ENCODE results near the gene CFAP43.

The CFAP43 gene

DNA sequence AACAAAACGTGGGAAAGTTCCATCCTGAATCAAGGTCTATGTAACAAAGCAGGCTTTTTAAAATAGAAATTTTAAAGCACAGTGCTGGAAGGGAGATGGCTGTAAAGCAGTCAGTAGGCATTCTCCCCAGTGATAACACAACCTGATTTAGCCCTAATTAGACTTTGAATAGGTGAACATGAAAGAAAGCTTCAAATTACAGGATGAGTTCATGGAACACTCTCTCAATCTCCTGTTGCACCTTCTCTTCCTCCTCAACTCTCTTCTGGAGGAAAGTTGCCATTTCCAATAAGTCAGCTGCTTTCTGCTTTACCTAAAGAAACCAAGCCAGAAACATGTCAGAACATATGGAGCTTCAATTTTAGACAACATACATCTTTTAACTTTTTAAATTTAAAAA lies 90.1 kb downstream of the CFAP43 start:
- no peak for DNase-seq (ENCODE audit: low read depth)

DNA sequence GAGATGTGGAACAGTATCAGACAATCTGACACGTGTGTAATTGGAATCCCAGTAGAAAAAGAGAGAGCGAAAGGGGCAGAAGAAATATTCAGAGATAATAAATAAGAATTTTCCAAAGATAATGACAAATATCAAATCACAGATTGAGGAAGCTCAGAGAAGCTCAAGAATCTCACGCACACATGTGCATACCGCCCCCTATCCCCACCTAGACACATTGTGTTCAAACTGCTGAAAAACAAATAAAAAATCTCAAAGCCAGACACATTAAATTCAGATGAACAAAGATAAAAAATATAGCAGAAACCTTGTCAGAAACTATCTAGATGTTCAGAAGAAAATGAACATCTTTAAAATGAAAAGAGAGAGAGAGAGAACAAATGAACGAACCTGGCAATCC lies 92.9 kb downstream of the CFAP43 start:
- no peak for DNase-seq (ENCODE audit: low read depth)

DNA sequence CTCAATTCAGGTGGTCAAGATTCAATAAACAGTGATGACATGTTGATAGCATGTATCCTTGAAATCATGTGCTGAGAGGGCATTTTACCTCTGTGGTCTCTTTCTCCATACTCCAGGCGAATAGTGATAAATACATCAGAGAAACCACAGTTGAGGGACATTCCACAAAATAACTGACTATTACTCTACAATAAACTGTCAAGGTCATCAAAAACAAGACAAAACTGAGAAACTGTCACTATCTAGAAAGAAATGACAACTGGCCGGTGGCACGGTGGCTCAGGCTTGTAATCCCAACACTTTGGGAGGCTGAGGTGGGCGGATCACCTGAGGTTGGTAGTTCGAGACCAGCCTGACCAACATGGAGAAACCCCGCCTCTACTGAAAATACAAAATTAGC lies 94.0 kb downstream of the CFAP43 start:
- no peak for DNase-seq (ENCODE audit: low read depth)

DNA sequence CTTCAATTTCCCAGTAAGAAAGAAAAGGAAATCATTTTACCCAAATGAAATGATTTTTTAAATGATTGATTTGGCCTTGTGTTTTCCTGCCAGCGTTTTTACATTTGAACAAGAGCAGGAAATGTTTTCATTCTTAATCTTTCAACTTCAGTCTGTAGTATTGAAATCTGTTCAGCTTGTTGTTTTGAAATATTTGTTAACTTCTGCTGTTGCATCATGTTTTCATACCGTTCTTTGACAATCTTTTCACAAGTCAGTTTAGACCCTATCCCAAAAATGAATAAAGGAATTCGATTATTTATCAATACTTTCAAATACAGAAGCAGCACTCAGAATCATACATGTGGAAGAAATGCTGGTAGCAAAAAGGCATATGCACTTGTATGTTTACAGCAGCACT lies 102.1 kb downstream of the CFAP43 start:
- no peak for DNase-seq (ENCODE audit: low read depth)

GRCh38 chr10:104128214-104128613 lies 104.0 kb downstream of the CFAP43 start:
- DNase-seq (ENCODE audit: low read depth) = no peak

GRCh38 chr10:104127411-104127810 lies 104.8 kb downstream of the CFAP43 start:
- DNase-seq (ENCODE audit: low read depth) = no peak

- no peak for DNase-seq (ENCODE audit: low read depth)
These were observed 108.8 kb downstream of the CFAP43 start for GRCh38 chr10:104123397-104123796.

GRCh38 chr10:104122225-104123107 lies 109.7 kb downstream of the CFAP43 start:
- DNase-seq (ENCODE audit: low read depth) = no peak

GRCh38 chr10:104121485-104122224 lies 110.5 kb downstream of the CFAP43 start, which contains the start of gene SFR1:
Gene SFR1 (plus strand): TSS chr10:104122171. CDS start chr10:104122184, 13 bp downstream.
- DNase-seq (ENCODE audit: low read depth) = peak; percentile 99

DNA sequence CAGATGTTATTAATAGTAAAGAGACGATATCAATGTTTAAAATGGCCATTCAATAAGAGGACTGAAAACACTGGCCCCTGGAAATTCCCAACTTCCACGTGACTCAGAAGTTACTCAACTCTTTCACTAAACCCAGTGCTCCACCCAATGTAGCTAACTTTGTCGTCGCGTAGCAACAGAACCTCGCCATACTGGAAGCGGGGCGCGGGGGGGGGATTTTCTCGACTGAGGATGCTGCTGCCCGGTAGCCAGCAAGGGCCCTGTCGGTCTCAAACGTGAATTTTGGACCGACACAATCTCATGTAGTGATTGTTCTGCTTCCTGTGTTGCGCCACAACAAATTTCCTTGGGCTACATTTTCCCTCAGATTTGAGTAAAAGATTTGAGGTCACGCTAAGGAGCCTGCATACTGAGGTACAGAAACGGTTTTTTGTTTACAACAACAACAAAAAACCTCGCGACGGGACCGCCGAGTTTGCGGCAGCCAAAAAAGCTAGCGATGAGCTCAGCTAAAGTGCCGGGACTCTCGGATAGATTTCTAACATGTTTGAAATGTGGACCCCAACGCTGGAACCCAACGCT lies 111.2 kb downstream of the CFAP43 start:
- peak; percentile 60 for DNase-seq (ENCODE audit: low read depth)

GRCh38 chr10:104120512-104120902 lies 111.7 kb downstream of the CFAP43 start:
- DNase-seq (ENCODE audit: low read depth) = no peak

GRCh38 chr10:104119996-104120395 lies 112.2 kb downstream of the CFAP43 start:
- DNase-seq (ENCODE audit: low read depth) = no peak

DNA sequence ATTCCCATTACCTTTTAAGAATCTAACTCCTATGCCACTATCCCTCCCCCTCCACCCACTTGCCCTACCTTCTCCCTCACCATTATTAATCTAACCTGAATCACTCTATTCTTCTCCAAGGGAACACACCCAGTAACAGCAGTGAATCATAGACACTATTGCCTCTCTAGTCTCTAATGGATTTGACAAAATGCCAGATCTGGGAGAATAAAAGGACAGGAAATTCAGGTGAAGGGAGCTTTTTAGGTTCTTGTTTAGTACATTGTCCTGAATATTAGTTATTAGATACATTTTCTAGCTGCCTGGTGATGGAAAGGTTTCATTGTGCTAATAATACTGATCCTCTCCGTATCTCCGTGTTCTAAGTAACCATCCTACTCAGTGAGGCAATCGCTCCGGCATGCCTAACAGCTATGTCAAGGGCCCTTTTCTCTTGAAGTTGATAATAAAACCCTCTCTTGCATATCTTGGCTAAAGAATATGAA lies 114.3 kb downstream of the CFAP43 start:
- DNase-seq (ENCODE audit: low read depth) = no peak

DNA sequence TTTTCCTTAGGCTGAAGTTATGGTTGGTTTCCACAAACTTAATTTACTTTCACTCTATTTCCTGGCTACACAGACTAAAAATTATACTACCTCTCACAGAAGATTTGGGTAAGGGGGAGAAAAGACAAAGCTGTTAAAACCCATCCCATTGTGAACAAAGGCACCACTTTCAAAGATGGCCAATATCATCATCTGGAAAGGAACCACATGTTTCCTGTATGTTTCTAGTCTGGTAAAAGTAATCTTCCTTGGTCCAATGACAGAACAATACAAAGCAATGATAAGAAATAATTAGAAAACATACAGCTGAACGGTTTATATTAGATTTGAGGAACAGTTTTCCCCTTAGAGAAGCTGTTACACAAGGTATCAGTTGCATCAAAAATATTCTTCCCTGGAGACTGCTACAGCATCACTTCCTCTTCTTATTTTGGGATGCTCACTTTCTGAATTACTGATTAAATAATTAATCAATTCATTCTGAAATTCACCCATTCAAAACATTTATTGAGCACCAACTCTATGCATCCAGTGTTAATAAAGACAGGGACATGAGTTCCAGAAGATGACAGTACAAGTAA lies 118.7 kb downstream of the CFAP43 start:
- no peak for DNase-seq (ENCODE audit: low read depth)

DNA sequence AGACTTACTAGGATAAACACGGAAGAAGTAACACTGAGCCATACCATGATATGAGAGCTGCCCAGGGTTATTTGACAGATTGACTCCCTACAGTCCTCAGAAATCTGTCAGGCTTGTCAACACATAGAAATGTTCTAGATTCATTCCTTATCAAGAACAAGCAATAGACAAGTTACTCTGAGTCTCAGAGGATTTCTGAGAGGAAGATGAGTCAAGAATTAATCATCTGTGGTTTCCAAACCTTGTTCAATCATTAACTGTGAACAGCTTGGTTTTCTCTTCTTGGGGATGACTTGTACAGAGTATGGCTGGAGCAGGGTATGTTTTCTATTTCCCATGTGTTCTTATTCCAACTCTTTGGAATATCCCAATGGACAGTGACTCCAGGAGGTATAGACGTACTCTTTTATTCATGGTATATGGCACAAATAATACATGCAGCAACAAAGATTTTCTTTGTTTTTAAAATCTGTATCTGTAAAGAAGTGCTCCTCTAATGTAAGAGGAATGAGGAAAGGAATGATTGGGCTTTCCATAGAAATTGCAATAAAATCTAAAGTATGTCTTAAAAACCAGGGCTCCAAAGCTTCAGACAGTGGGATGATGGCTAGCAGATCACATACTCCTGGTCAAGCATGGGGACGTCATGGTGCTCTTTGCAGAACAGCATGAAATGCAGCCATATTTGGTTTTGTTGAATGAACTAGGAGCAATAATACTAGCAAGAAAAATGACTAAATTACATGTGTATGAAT lies 122.1 kb downstream of the CFAP43 start:
- DNase-seq (ENCODE audit: low read depth) = no peak

- DNase-seq (ENCODE audit: low read depth) = no peak
These were observed 127.2 kb downstream of the CFAP43 start for GRCh38 chr10:104104926-104105325.

DNA sequence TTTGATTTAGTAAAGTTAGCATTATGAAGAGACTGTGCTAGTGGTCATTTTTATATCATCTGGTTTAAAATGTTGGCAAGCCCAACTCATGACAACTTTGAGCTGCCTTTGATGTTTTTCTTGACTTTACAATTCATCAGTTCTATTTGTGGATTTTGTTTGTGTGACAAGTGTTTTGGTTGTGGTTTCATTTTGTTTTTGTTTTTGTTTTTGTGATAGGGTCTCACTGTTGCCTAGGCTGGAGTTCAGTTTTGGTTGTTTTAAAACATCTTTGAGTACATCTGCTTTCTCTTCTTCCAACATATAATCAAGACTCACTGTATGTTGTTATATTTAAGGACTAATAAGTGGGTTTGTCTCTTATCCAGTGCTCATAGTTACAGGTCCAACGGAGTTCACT lies 127.7 kb downstream of the CFAP43 start:
- DNase-seq (ENCODE audit: low read depth) = no peak

DNA sequence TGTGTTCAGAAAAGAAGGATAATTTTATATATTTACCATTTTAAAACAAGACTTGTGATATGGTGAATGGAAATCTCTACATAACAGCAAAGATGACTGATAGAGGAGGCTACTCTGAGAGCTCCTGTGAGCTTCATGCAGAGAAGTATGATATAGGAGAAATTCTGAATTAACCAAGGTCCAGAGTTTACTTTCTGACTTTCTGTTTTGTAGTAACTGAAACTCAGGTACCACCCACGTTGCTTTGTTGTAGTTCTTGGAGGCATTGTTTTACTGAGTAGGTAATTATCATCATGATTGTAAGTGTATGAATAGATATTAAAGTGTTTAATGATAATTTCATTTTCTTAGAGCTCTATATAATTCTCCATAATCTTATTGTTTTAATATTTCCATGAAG lies 128.2 kb downstream of the CFAP43 start:
- DNase-seq (ENCODE audit: low read depth) = no peak

GRCh38 chr10:104101902-104102301 lies 130.3 kb downstream of the CFAP43 start:
- DNase-seq (ENCODE audit: low read depth) = no peak

GRCh38 chr10:104100795-104101194 lies 131.4 kb downstream of the CFAP43 start:
- no peak for DNase-seq (ENCODE audit: low read depth)

DNA sequence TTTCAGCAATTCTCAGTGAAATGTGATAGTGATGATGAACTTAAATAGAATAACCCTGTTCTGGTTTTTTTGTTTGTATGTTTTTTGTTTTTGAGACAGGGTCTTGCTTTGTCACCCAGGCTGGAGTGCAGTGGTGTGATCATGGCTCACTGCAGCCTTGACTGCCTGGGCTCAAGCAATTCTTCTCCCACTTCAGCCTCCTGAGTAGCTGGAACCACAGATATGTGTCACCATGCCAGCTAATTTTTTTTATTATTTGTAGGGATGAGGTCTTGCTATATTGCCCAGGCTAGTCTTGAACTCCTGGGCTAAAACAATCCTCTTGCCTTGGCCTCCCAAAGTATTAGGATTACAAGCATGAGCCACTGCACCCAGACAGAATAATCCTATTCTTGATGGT lies 132.2 kb downstream of the CFAP43 start:
- DNase-seq (ENCODE audit: low read depth) = no peak

DNA sequence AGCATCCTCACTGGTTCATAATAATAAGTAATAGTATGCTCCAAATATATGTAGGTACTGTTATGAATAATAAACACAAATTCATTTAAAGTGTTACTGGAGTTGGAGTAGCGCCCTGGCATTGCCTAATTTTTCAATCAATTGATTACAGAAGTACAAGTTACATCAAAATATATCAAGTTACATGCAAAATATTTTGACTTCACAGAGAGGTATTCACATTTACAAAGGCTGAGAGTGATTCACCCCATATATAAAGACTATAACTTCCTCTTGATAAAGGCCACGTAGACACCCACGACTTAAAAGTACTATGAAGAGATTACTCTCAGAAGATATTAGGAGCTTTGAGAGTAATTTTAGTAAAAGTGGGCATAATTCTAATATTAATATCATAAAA lies 132.9 kb downstream of the CFAP43 start:
- no peak for DNase-seq (ENCODE audit: low read depth)

Measured in stimulated activated CD8-positive, alpha-beta memory T cell treated with anti-CD3 and anti-CD28 coated beads, Interleukin-4, amount 100 ng/mL, for 24 hours (primary cell).